Osteocyte (in vitro differentiated cells): ENCODE data around the gene ZNF221. TPM values are rescaled to one million over a fixed set of nuclear protein-coding genes. Genes with fewer than 3 reads are reported as not detected.

Experiments
- DNase-seq: peaks from one replicate; pipeline ENCODE4 v3.0.0; 2021; ENCODE audit warnings: mixed read lengths; ENCODE audit not compliant: unreplicated experiment; ENCODE audit errors: extremely low spot score
- H3K27ac Mint-ChIP-seq: one replicate; pipeline ENCODE4 v1.8.0; 2021; ENCODE audit warnings: mild to moderate bottlenecking, mixed read lengths; ENCODE audit not compliant: unreplicated experiment
- H3K27me3 Mint-ChIP-seq: one replicate; pipeline ENCODE4 v1.8.0; 2021; ENCODE audit warnings: mixed read lengths; ENCODE audit not compliant: unreplicated experiment
- H3K36me3 Mint-ChIP-seq: one replicate; pipeline ENCODE4 v1.8.0; 2021; ENCODE audit warnings: mixed read lengths; ENCODE audit not compliant: unreplicated experiment
- H3K4me1 Mint-ChIP-seq: one replicate; pipeline ENCODE4 v1.8.0; 2021; ENCODE audit warnings: mixed read lengths; ENCODE audit not compliant: unreplicated experiment
- H3K4me3 Mint-ChIP-seq: one replicate; pipeline ENCODE4 v1.8.0; 2021; ENCODE audit warnings: mild to moderate bottlenecking, moderate library complexity, mixed read lengths; ENCODE audit not compliant: unreplicated experiment
- H3K9me3 Mint-ChIP-seq: one replicate; pipeline ENCODE4 v1.8.0; 2021; ENCODE audit warnings: mixed read lengths; ENCODE audit not compliant: unreplicated experiment
- CTCF ChIP-seq: fragments of 200-600 bp; sonication (generic); IDR thresholded peaks from 2 replicates; pipeline ENCODE4 v1.5.0; 2021; ENCODE audit warnings: antibody characterized with exemption, mild to moderate bottlenecking, moderate library complexity
- total RNA-seq: library from RNA; stranded (reverse); gene quantifications from 2 replicates; pipeline ENCODE4 v1.2.1, GENCODE V29; 2021

The ZNF221 gene
- total RNA-seq, 1 donor from 2014 or later: 11.4 TPM

GRCh38 chr19:43906774-43907173, 44.3 kb upstream of the ZNF221 start:
- TF ChIP-seq CTCF: no peak
- no peaks in the 10 kb centered on the region for H3K27me3 Mint-ChIP-seq
- no peak overlapping the region for H3K4me3 Mint-ChIP-seq
- no peak for DNase-seq
- peaks cover 74% of the 10 kb centered on the region for H3K9me3 Mint-ChIP-seq
- no peak overlapping the region for H3K27ac Mint-ChIP-seq
- H3K36me3 Mint-ChIP-seq: peaks cover 31% of the 10 kb centered on the region
- H3K4me1 Mint-ChIP-seq: peaks cover 6% of the 10 kb centered on the region

- Mint-ChIP-seq H3K4me1 (no peaks in the 10 kb centered on the region), H3K27me3 (no peaks in the 10 kb centered on the region), H3K27ac (no peak overlapping the region), H3K4me3 (no peak overlapping the region), H3K36me3 (peaks cover 41% of the 10 kb centered on the region), H3K9me3 (peaks cover 78% of the 10 kb centered on the region)
- DNase-seq: no peak
- no peak for TF ChIP-seq CTCF
These were observed 42.4 kb upstream of the ZNF221 start for GRCh38 chr19:43908659-43909058.

- Mint-ChIP-seq H3K4me3 (no peak overlapping the region), H3K27me3 (no peaks in the 10 kb centered on the region), H3K4me1 (no peaks in the 10 kb centered on the region), H3K36me3 (peaks cover 57% of the 10 kb centered on the region), H3K27ac (no peak overlapping the region), H3K9me3 (peaks cover 77% of the 10 kb centered on the region)
- DNase-seq: no peak
- no peak for TF ChIP-seq CTCF
These were observed 40.1 kb upstream of the ZNF221 start for GRCh38 chr19:43910884-43911283.

- DNase-seq: no peak
- no peak for TF ChIP-seq CTCF
- Mint-ChIP-seq H3K4me3 (no peak overlapping the region), H3K4me1 (no peaks in the 10 kb centered on the region), H3K9me3 (peaks cover 68% of the 10 kb centered on the region), H3K36me3 (peaks cover 80% of the 10 kb centered on the region), H3K27ac (no peak overlapping the region), H3K27me3 (no peaks in the 10 kb centered on the region)
These were observed 37.6 kb upstream of the ZNF221 start for GRCh38 chr19:43913383-43913782.

GRCh38 chr19:43914051-43914450, 37.0 kb upstream of the ZNF221 start:
- peaks cover 70% of the 10 kb centered on the region for H3K9me3 Mint-ChIP-seq

More at GRCh38 chr19:43914051-43914450, 37.0 kb upstream of the ZNF221 start:
- Mint-ChIP-seq H3K4me3 (no peak overlapping the region), H3K27me3 (no peaks in the 10 kb centered on the region), H3K27ac (no peak overlapping the region), H3K36me3 (peaks cover 86% of the 10 kb centered on the region), H3K4me1 (no peaks in the 10 kb centered on the region)
- no peak for TF ChIP-seq CTCF
- no peak for DNase-seq
